GM12874 (cell line): ENCODE measurements around the gene SND1.

Experiments
- CTCF ChIP-seq: IDR thresholded peaks from 2 replicates; pipeline ENCODE4 v1.5.1; 2011; ENCODE audit warnings: low read depth, mild to moderate bottlenecking, control low read depth, low read length, moderate library complexity; ENCODE audit not compliant: insufficient read depth

Gene SND1

GRCh38 chr7:127828843-127829500 is 177.0 kb downstream of the SND1 start:
- no peak for TF ChIP-seq CTCF

- TF ChIP-seq CTCF, result no peak
These were observed 179.6 kb downstream of the SND1 start for GRCh38 chr7:127831318-127832219.

- TF ChIP-seq CTCF, result no peak
These were observed 180.6 kb downstream of the SND1 start for GRCh38 chr7:127832592-127832991.

GRCh38 chr7:127833641-127834040 is 181.6 kb downstream of the SND1 start:
- TF ChIP-seq CTCF, result no peak

- TF ChIP-seq CTCF, result no peak
These were observed 183.7 kb downstream of the SND1 start for GRCh38 chr7:127835679-127836078.

- TF ChIP-seq CTCF, result no peak
These were observed 186.9 kb downstream of the SND1 start for GRCh38 chr7:127838816-127839415.

GRCh38 chr7:127840226-127840951 is 188.4 kb downstream of the SND1 start:
- TF ChIP-seq CTCF, result no peak
